ENCODE results near the gene PPP3CA.

DNA sequence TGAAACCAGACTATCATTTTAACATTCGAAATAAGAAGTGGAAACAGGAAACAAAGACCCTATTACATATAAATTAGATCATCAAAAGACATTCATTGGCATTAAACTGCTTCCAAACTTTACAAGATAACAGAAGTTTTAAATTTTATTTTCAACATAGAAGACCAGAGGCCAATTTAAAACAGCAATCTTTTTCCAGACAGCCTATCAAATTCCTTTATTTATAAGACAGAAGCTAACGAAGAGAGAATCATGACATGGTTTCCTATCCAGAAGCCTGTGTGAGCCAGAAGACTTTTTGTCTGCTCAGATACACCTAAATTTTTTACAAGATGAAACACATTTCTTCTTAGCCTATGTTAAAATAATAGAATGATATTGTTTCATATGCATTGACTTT is 291.9 kb downstream of the PPP3CA start:
- TF ChIP-seq, protein P1, sequence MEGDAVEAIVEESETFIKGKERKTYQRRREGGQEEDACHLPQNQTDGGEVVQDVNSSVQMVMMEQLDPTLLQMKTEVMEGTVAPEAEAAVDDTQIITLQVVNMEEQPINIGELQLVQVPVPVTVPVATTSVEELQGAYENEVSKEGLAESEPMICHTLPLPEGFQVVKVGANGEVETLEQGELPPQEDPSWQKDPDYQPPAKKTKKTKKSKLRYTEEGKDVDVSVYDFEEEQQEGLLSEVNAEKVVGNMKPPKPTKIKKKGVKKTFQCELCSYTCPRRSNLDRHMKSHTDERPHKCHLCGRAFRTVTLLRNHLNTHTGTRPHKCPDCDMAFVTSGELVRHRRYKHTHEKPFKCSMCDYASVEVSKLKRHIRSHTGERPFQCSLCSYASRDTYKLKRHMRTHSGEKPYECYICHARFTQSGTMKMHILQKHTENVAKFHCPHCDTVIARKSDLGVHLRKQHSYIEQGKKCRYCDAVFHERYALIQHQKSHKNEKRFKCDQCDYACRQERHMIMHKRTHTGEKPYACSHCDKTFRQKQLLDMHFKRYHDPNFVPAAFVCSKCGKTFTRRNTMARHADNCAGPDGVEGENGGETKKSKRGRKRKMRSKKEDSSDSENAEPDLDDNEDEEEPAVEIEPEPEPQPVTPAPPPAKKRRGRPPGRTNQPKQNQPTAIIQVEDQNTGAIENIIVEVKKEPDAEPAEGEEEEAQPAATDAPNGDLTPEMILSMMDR (conservative IDR thresholded peaks at IDR 0.05): no peak
- no peak for TF ChIP-seq EZH2 (IDR thresholded peaks at IDR 0.05; ENCODE audit: low read depth)
